ENCODE measurements around the gene PTPN3. TPM values are rescaled to one million over a fixed set of nuclear protein-coding genes. Genes with fewer than 3 reads are reported as not detected.

PTPN3 gene
- total RNA-seq, 2 experiments from 2014 or later, result 0.20 to 0.35 TPM

DNA sequence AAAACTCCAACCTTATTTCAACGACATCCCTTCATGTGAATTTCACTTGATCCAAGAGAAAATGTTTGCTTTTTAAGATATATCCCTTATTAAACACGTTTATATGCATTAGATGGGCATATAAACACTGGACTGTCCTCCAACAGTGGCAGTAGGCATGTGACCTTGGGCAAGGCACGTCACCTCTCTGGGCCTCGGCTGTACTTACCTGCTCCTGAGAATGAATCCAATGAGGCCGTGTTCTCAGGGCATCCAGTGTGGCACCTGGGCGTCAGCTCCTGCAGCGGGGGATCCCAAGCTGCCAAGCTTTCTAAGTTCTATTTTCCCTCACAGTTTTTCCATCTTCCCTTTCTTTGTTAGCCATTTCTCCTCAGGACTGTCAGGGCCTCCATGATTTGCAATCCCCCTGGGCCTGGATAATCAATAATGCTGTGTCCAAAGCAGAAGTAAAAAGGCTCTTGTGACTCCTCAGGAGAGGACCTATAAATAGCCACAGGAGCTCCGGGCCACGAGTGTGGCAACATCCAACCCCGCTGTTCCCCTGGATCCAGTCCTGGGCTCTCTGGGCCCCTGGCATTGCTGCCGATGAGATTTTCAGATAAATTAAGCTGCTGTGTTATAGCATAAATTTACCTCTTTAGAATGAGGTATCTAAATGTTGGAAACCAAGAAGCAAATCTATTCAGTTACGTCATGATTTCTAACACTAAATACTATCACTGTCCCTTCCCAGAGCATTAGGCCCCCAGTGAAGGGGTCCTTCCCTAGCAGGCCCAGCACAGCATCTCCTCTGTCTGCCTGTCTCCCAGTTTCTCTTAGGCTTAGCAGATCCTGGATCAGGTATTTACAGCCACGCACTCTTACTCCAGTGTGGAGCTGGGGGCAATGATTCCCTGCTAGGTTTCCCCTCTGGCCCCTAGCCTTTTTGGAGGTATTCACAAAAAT is 76.8 kb downstream of the PTPN3 start:
- Mint-ChIP-seq H3K27ac (no peak overlapping the region), H3K4me3 (no peak overlapping the region), H3K4me1 (peaks cover 10% of the 10 kb centered on the region), H3K27me3 (peaks cover 10% of the 10 kb centered on the region), H3K9me3 (no peaks in the 10 kb centered on the region), H3K36me3 (ENCODE audit: low read depth) (no peaks in the 10 kb centered on the region)
- CTCF ChIA-PET, result interaction anchor here (1.4 to 1.7 kb wide), 2 partner anchors 8 to 9 kb away, joined by 3 to 5 read pairs; no protein-coding TSS in a partner anchor
- no peak for DNase-seq
- POLR2A ChIA-PET, result interaction anchor here (1.4 kb wide), 1 partner anchor 10 kb away, joined by 5 read pairs; no protein-coding TSS in a partner anchor

DNA sequence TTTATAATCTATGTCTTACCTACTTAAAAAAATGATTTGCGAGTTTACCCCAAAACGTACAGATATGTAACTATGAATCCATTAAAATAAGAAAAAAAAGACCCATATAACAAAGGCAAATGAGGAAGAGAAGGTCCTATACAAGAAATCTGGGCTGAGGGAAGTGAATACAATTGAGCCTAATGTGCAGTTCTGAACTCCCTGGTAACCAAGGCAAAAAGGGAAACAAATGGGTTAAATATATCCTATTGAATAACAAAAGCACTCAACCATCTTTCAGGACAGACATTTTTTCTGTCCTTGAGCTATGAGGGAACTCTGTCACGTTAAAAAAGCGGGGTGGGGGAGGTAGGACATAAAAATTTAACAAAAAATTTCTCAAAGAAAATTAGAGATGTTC is 78.6 kb downstream of the PTPN3 start:
- Mint-ChIP-seq H3K27me3 (peaks cover 15% of the 10 kb centered on the region), H3K27ac (no peak overlapping the region), H3K9me3 (no peaks in the 10 kb centered on the region), H3K36me3 (ENCODE audit: low read depth) (no peaks in the 10 kb centered on the region), H3K4me1 (peaks cover 24% of the 10 kb centered on the region), H3K4me3 (no peak overlapping the region)
- no peak for DNase-seq
- ChIA-PET POLR2A (interaction anchor here (1.4 kb wide), 1 partner anchor 9 kb away, joined by 5 read pairs; no protein-coding TSS in a partner anchor), CTCF (interaction anchor here (1.1 kb wide), 1 partner anchor 50 kb away, joined by 3 read pairs; no protein-coding TSS in a partner anchor)

DNA sequence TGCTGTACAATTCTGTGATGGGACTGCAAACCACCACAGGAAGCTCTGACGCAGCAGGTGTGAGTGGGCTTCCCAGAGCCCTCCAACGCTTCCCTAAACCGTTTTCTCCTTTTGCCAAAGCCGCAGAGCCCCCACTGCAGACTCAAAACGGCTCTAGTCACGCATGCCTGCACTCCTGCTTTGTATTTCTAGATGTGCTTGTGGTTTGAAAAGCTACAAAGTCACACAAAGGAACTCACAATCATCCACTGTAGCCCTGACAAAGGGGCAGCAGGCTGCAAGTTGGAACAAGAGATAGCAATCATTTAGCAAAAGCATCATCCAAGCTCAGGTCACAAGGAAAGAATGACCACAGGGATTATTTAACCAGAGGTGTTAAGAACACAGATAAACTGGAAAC is 79.3 kb downstream of the PTPN3 start:
- no peak for DNase-seq
- Mint-ChIP-seq H3K4me1 (peaks cover 24% of the 10 kb centered on the region), H3K27ac (no peak overlapping the region), H3K27me3 (peaks cover 15% of the 10 kb centered on the region), H3K9me3 (no peaks in the 10 kb centered on the region), H3K36me3 (ENCODE audit: low read depth) (no peaks in the 10 kb centered on the region), H3K4me3 (no peak overlapping the region)
- POLR2A ChIA-PET, result no interaction called here
- CTCF ChIA-PET, result interaction anchor here (1.1 kb wide), 1 partner anchor 51 kb away, joined by 3 read pairs; no protein-coding TSS in a partner anchor

DNA sequence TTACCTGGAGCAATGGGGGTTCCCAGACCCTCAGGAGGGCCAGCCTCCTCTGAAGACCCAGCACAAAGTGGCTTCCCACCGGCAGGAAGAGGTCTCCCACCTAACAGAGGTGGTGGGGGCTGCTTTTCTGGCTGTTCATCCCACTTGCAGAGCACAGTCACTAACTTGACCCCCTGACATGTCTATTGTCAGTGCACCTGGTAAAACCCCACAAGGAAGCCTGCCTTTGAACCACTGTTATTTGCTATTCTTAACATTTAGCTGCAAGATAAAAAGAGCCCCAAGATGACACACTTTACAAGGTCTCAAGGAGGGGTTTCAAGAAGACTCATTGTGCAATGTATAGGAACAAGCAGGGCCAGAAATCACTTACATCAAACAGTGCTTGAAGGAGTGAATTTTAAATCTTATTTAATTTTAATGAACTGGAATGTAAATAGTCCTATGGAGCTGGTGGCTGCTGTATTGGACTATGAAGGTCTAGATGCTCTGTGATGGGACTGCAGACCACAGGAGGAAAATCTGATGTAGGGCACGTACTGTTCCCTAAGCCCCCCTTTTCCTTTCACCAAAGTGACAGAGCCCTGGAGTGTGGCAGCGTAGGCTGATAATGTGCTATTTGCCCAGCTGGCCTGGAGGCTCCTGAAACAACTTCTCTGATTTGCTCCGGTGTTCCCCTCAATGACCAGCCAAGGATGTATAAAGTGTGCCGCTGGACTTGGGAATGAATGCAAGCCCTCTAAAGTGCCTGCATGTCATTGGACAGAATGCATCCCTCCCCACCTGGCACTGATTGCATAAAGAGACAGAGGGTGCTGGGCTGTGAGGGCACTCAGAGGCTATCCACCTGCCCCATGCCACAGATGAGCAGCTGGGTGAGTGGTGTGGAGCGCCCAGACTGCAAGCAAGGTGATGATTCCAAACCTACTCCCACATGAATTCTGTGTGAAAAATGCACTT is 80.2 kb downstream of the PTPN3 start:
- ChIA-PET CTCF (interaction anchor here (0.7 kb wide), 1 partner anchor 122 kb away, joined by 3 read pairs; no protein-coding TSS in a partner anchor), POLR2A (no interaction called here)
- Mint-ChIP-seq H3K27ac (no peak overlapping the region), H3K4me3 (no peak overlapping the region), H3K9me3 (no peaks in the 10 kb centered on the region), H3K36me3 (ENCODE audit: low read depth) (no peaks in the 10 kb centered on the region), H3K4me1 (peaks cover 24% of the 10 kb centered on the region), H3K27me3 (peaks cover 15% of the 10 kb centered on the region)
- no peak for DNase-seq

DNA sequence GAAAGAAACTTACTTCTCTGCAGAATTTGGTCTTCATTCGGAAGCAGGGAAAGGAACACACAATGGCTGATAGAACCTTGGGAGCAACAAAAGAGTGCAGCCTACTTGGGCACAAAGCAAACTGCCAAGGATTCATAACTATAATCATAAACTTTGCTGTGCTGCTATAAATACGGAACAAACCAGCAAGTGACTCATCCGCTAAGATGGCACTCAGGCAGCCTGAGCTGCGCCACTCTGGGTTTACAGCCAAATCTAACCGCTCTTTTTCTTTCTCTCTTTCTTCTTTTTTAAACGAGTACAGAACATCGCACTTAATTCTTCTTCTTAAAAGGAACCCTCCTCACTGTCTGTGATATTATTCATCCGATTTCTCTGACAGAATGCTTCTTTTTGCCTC is 81.1 kb downstream of the PTPN3 start:
- Mint-ChIP-seq H3K27ac (no peak overlapping the region), H3K9me3 (no peaks in the 10 kb centered on the region), H3K36me3 (ENCODE audit: low read depth) (no peaks in the 10 kb centered on the region), H3K4me1 (peaks cover 24% of the 10 kb centered on the region), H3K4me3 (no peak overlapping the region), H3K27me3 (peaks cover 15% of the 10 kb centered on the region)
- CTCF ChIA-PET, result interaction anchor here (0.7 kb wide), 1 partner anchor 123 kb away, joined by 3 read pairs; no protein-coding TSS in a partner anchor
- no peak for DNase-seq
- POLR2A ChIA-PET, result no interaction called here

DNA sequence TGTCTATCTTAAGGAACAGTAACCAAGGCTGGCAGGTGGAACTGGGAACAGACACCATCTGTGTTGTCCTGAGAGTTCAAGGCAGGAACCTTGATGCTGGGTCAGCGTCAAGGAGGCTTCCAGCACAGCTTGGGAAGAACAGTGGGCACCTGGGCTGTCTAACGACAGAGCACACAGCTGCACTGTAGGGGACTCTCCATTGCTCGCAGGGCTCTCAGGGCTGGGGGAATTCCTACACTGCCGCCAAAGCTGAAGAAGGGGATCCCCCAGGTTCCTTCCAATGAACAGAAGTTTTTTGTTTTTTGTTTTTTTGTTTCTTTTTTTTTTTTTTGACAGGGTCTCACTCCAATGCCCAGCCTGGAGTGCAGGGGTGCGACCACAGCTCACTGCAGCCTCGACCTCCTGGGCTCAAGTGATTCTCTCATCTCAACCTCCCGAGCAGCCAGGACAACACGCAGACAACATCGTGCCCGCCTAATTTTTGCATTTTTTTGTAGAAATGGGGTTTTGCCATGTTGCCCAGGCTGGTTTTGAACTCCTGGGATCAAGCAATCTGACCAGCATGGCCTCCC is 81.9 kb downstream of the PTPN3 start:
- H3K36me3 Mint-ChIP-seq (ENCODE audit: low read depth), result no peaks in the 10 kb centered on the region
- peak overlapping the region; percentile 5 for H3K27ac Mint-ChIP-seq
- H3K9me3 Mint-ChIP-seq, result no peaks in the 10 kb centered on the region
- H3K4me3 Mint-ChIP-seq, result no peak overlapping the region
- ChIA-PET POLR2A (no interaction called here), CTCF (no interaction called here)
- peaks cover 15% of the 10 kb centered on the region for H3K27me3 Mint-ChIP-seq
- H3K4me1 Mint-ChIP-seq, result peaks cover 33% of the 10 kb centered on the region
- no peak for DNase-seq

DNA sequence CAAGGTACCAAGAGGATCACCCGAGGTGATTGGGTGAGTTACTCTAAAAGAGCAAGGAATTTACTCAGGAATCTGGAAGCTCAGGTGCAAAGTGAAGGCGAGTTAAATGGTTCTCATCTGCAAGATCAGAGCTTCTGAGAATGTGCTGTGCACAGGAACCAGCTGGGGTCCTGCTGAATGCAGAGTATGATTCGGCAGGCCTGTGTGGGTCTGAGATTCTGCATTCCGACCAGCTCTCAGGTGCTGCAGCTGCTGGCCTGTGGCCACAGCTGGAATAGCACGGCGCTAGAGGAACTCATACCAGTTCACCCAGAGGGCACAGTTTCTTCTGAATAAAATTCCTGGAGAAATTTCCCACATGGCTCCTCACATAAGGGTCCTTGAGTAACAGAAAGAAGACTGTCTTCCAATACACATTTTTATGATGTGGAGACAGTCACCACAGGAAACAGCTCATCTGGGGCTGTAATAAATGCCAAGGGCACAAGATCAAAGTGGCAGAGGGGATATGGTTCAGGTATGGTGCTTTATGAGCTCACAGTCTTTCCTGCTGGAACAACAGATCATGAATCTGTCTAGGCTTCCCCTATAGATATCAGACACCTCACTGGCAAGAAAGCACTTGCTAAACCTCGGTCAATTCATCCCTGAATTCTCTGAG is 83.9 kb downstream of the PTPN3 start:
- Mint-ChIP-seq H3K4me3 (no peak overlapping the region), H3K27me3 (peaks cover 10% of the 10 kb centered on the region), H3K9me3 (no peaks in the 10 kb centered on the region), H3K27ac (no peak overlapping the region), H3K4me1 (peaks cover 38% of the 10 kb centered on the region), H3K36me3 (ENCODE audit: low read depth) (no peaks in the 10 kb centered on the region)
- POLR2A ChIA-PET, result no interaction called here
- DNase-seq, result no peak
- CTCF ChIA-PET, result interaction anchor here (2.0 kb wide), 1 partner anchor 8 kb away, joined by 5 read pairs; no protein-coding TSS in a partner anchor

DNA sequence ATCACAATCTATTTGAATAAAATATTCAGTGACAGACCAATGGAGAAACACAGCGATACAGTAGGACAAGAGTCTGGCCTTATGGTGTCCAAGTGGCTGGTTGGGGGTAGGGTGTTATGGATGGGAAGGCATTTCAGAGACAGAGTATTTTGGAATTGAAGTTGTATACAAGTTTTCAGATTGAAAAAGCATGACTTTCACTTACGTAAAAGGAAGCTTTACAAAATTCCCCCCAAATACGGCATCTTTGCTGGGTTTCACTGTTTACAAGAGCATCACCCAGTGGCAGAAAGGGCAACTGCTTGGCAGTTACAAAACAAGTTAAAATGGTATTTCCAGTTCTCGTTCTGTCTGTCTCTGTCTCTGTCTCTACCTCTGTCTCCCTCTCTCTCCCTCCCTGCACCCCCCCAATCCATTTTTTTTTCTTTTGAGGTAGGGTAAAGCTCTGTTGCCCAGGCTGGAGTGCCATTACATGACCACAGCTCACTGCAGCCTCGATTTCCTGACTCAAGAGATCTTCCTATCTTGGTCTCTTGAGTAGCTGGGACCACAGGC is 86.2 kb downstream of the PTPN3 start:
- DNase-seq, result peak; percentile 32
- Mint-ChIP-seq H3K4me1 (peaks cover 30% of the 10 kb centered on the region), H3K27me3 (peaks cover 5% of the 10 kb centered on the region), H3K36me3 (ENCODE audit: low read depth) (no peaks in the 10 kb centered on the region), H3K27ac (peak overlapping the region; percentile 38), H3K9me3 (no peaks in the 10 kb centered on the region), H3K4me3 (no peak overlapping the region)
- ChIA-PET CTCF (interaction anchor here (0.5 to 1.9 kb wide), 8 partner anchors 10 to 495 kb away, joined by 3 to 18 read pairs (median 4); no protein-coding TSS in a partner anchor), POLR2A (interaction anchor here (1.8 kb wide), 1 partner anchor 8 kb away, joined by 5 read pairs; no protein-coding TSS in a partner anchor)

DNA sequence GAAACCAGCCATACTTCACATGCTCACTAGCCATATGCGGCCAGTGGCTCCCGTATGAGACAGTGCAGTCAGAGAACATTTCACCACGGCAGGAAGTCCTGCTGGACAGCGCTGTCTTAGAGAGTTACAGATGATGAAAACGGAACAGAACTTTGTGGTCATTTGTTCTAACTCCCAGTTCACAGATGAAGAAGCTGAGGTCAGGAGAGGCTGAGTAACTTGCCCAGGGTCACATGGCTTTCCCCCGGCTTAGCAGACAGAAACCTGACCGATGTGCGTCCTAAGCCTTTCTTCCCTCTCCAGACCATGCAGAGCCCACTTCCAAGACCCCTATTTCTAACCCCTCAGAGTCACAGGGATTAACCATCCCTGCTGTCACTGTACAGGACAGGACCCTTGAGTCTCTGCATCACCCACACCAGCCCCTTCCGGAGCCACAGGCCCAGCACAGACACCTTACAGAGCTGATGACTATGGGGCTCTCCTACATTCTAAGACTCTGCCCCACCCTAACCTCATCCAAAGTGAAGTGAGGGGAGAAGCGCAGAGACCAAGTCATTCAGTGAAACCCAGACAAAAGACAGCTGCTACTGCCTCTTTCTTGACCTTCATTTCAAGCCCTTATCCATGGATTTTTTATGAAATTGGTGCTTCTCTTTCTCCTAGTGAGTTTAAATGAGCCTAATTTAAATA is 86.9 kb downstream of the PTPN3 start:
- Mint-ChIP-seq H3K9me3 (no peaks in the 10 kb centered on the region), H3K36me3 (ENCODE audit: low read depth) (no peaks in the 10 kb centered on the region), H3K4me1 (peaks cover 28% of the 10 kb centered on the region), H3K27ac (peak overlapping the region; percentile 40), H3K27me3 (peaks cover 5% of the 10 kb centered on the region), H3K4me3 (no peak overlapping the region)
- ChIA-PET CTCF (interaction anchor here (0.5 to 2.1 kb wide), 10 partner anchors 10 to 494 kb away, joined by 3 to 18 read pairs (median 4); no protein-coding TSS in a partner anchor), POLR2A (interaction anchor here (1.8 kb wide), 1 partner anchor 9 kb away, joined by 5 read pairs; no protein-coding TSS in a partner anchor)
- peak; percentile 31 for DNase-seq

DNA sequence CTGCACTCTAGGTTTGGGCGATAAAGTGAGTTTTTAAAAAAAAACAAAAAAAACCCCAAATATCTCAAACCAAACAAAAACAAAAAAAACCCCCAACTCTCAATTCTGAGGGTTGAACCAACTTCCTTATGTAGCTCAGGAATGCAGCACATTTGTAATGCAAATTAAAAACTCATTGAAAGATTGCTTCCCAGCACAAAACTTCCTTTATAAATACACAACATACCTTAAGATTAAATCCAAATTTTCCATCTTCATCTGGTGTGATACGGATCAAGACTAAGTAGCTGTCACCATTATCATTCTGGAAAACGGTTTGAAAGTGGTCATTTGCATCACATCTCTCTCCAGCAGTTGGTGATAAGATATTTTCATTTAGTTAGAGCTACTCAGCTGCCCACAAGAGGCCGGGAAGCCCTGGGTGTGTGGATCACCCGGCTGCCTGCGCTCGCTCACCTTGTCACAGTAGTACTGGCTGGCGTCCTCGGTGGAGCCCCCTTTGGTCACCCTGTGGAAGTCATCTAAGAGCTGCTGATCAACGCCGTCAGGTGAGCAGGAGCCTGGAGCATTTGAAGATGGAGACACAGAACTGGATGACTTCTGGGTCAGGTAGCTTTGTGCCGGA is 88.2 kb downstream of the PTPN3 start:
- no peaks in the 10 kb centered on the region for H3K9me3 Mint-ChIP-seq
- POLR2A ChIA-PET, result interaction anchor here (1.8 kb wide), 1 partner anchor 10 kb away, joined by 5 read pairs; no protein-coding TSS in a partner anchor
- no peak overlapping the region for H3K27ac Mint-ChIP-seq
- CTCF ChIA-PET, result interaction anchor here (1.0 to 2.1 kb wide), 6 partner anchors 8 to 60 kb away, joined by 3 to 6 read pairs (median 4); no protein-coding TSS in a partner anchor
- no peak for DNase-seq
- H3K27me3 Mint-ChIP-seq, result peaks cover under 1% of the 10 kb centered on the region
- H3K4me3 Mint-ChIP-seq, result no peak overlapping the region
- H3K36me3 Mint-ChIP-seq (ENCODE audit: low read depth), result no peaks in the 10 kb centered on the region
- peaks cover 17% of the 10 kb centered on the region for H3K4me1 Mint-ChIP-seq

All from activated CD4-positive, alpha-beta memory T cell treated with anti-CD3 and anti-CD28 coated beads, Interleukin-2, amount 10 ng/mL, durations not matched to agents 7 days and 5 days (primary cell).